Smooth muscle cell (in vitro differentiated cells): ENCODE data around the gene TBC1D30. TPM values are rescaled to one million over a fixed set of nuclear protein-coding genes. Genes with fewer than 3 reads are reported as not detected.
A peak's percentile ranks its signal among the peaks of the same experiment; 100 is the strongest.

Experiments
- DNase-seq: peaks from one replicate; lab custom pipeline; 2025; ENCODE audit not compliant: unreplicated experiment; lab: John Stamatoyannopoulos, UW
- H2AFZ ChIP-seq: fragments of 200-600 bp; sonication (generic); 2 replicates; pipeline ENCODE4 v1.6.0; 2016; ENCODE audit warnings: antibody characterized with exemption, low read depth, mild to moderate bottlenecking
- H3F3A ChIP-seq: fragments of 200-600 bp; sonication (generic); 2 replicates; pipeline ENCODE4 v1.6.0; 2017; ENCODE audit warnings: antibody characterized with exemption, low read depth
- H3K27ac ChIP-seq: fragments of 200-600 bp; sonication (generic); 2 replicates; pipeline ENCODE4 v1.5.1; 2016; ENCODE audit warnings: low read depth, mild to moderate bottlenecking
- H3K27me3 ChIP-seq: fragments of 200-600 bp; sonication (generic); 2 replicates; pipeline ENCODE4 v1.6.1; 2016; ENCODE audit warnings: low read depth, mild to moderate bottlenecking
- H3K36me3 ChIP-seq: fragments of 200-600 bp; sonication (generic); 2 replicates; pipeline ENCODE4 v1.5.1; 2016; ENCODE audit warnings: low read depth
- H3K4me1 ChIP-seq: fragments of 200-600 bp; sonication (generic); 2 replicates; pipeline ENCODE4 v1.5.1; 2016; ENCODE audit warnings: low read depth
- H3K4me2 ChIP-seq: fragments of 200-600 bp; sonication (generic); 2 replicates; pipeline ENCODE4 v1.6.0; 2016; ENCODE audit warnings: mild to moderate bottlenecking
- H3K4me3 ChIP-seq: fragments of 200-600 bp; sonication (generic); 2 replicates; pipeline ENCODE4 v1.5.1; 2016; ENCODE audit warnings: mild to moderate bottlenecking
- H3K79me2 ChIP-seq: fragments of 200-600 bp; sonication (generic); 2 replicates; pipeline ENCODE4 v1.6.0; 2016; ENCODE audit warnings: low read depth, mild to moderate bottlenecking
- H3K9ac ChIP-seq: fragments of 200-600 bp; sonication (generic); 2 replicates; pipeline ENCODE4 v1.6.0; 2016; ENCODE audit warnings: low read depth
- H3K9me3 ChIP-seq: fragments of 200-600 bp; sonication (generic); replicated peaks from 2 replicates; pipeline ENCODE4 v1.5.1; 2016; ENCODE audit warnings: low read depth
- H4K20me1 ChIP-seq: fragments of 200-600 bp; sonication (generic); 2 replicates; pipeline ENCODE4 v1.6.0; 2016; ENCODE audit warnings: low read depth
- CTCF ChIP-seq: fragments of 200-600 bp; sonication (generic); IDR thresholded peaks from 2 replicates; pipeline ENCODE4 v1.5.1; 2017; ENCODE audit warnings: borderline replicate concordance, mild to moderate bottlenecking, antibody characterized with exemption; ENCODE audit not compliant: insufficient read depth, poor library complexity, severe bottlenecking
- WGBS: methylation state at CpG from one replicate; pipeline ENCODE4 v1.1.7; 2016; ENCODE audit warnings: low lambda C conversion rate; 5-methylcytosine and 5-hydroxymethylcytosine counted together
- polyA plus RNA-seq: library from polyadenylated mRNA; unstranded; fragments of >200 nt; fragmentation: Nextera tagmentation; extraction: Ambion mirVana; gene quantifications from 2 replicates; pipeline ENCODE4 v1.2.1, GENCODE V29; 2016
- total RNA-seq: library from RNA; depleted of rRNA; stranded (reverse); fragments of >200 nt; gene quantifications from 2 replicates; pipeline ENCODE4 v1.2.3, GENCODE V29; 2014

The TBC1D30 gene
- total and polyA plus RNA-seq, 2 experiments from 2014 or later, result 0.67 to 2.3 TPM

- no peak overlapping the region for H3K9ac ChIP-seq
- H3K4me3 ChIP-seq, result no peak overlapping the region
- no peak overlapping the region for H2AFZ ChIP-seq
- no peak for DNase-seq
- H3F3A ChIP-seq, result no peaks in the 10 kb centered on the region
- H3K36me3 ChIP-seq, result no peaks in the 10 kb centered on the region
- no peak for TF ChIP-seq CTCF
- H4K20me1 ChIP-seq, result no peaks in the 10 kb centered on the region
- H3K79me2 ChIP-seq, result no peaks in the 10 kb centered on the region
- H3K4me2 ChIP-seq, result no peak overlapping the region
- H3K27me3 ChIP-seq, result no peaks in the 10 kb centered on the region
- no peak overlapping the region for H3K27ac ChIP-seq
- H3K4me1 ChIP-seq, result no peaks in the 10 kb centered on the region
- 23% methylated on average over 11 of the region's 11 CpGs for WGBS
- no peaks in the 10 kb centered on the region for H3K9me3 ChIP-seq
Measured at GRCh38 chr12:64889434-64890216, 65.2 kb downstream of the TBC1D30 start.

GRCh38 chr12:64890873-64891468, 66.5 kb downstream of the TBC1D30 start:
- no peaks in the 10 kb centered on the region for H3K4me1 ChIP-seq
- no peak overlapping the region for H3K4me2 ChIP-seq
- H3F3A ChIP-seq, result no peaks in the 10 kb centered on the region
- H2AFZ ChIP-seq, result no peak overlapping the region
- no peak overlapping the region for H3K27ac ChIP-seq
- TF ChIP-seq CTCF, result peak; percentile 79
- H3K79me2 ChIP-seq, result no peaks in the 10 kb centered on the region
- no peaks in the 10 kb centered on the region for H4K20me1 ChIP-seq
- no peak for DNase-seq
- 62% methylated on average over 6 of the region's 6 CpGs for WGBS
- H3K36me3 ChIP-seq, result no peaks in the 10 kb centered on the region
- no peaks in the 10 kb centered on the region for H3K27me3 ChIP-seq
- no peak overlapping the region for H3K4me3 ChIP-seq
- no peaks in the 10 kb centered on the region for H3K9me3 ChIP-seq
- no peak overlapping the region for H3K9ac ChIP-seq

GRCh38 chr12:64891629-64892028, 67.2 kb downstream of the TBC1D30 start:
- DNase-seq, result no peak
- H2AFZ ChIP-seq, result no peak overlapping the region

More at GRCh38 chr12:64891629-64892028, 67.2 kb downstream of the TBC1D30 start:
- Histone ChIP-seq H3K9me3 (no peaks in the 10 kb centered on the region), H4K20me1 (no peaks in the 10 kb centered on the region), H3K4me2 (no peak overlapping the region), H3K27me3 (no peaks in the 10 kb centered on the region), H3K4me1 (no peaks in the 10 kb centered on the region), H3K79me2 (no peaks in the 10 kb centered on the region), H3K9ac (no peak overlapping the region), H3F3A (no peaks in the 10 kb centered on the region), H3K4me3 (no peak overlapping the region), H3K36me3 (no peaks in the 10 kb centered on the region), H3K27ac (no peak overlapping the region)
- 68% methylated on average over 1 of the region's 1 CpG for WGBS
- no peak for TF ChIP-seq CTCF
